Activated CD8-positive, alpha-beta memory T cell treated with anti-CD3 and anti-CD28 coated beads for 24 hours (primary cell): ENCODE data around the gene UBTD1.
"Not testable (repeated sequence)": the region's sequence is repeated elsewhere in the genome, so short reads cannot be mapped to it uniquely, and the experiment has no call there.

Source experiments
- DNase-seq: peaks from one replicate; pipeline ENCODE4 v3.0.0-alpha.2; 2020

UBTD1 gene

GRCh38 chr10:97498841-97499560 lies at the start of gene UBTD1:
UBTD1 (plus strand) TSS chr10:97498924; CDS start chr10:97499204, 280 bp downstream.
- peak; percentile 79 for DNase-seq

- DNase-seq, result no peak
These were observed 47.9 kb upstream of the UBTD1 start for GRCh38 chr10:97450828-97451227.

- no peak for DNase-seq
These were observed 47.1 kb upstream of the UBTD1 start for GRCh38 chr10:97451605-97452004.

- no peak for DNase-seq
These were observed 46.4 kb upstream of the UBTD1 start for GRCh38 chr10:97452352-97452751.

- DNase-seq, result peak; percentile 70
These were observed 44.2 kb upstream of the UBTD1 start for GRCh38 chr10:97454330-97455036.

GRCh38 chr10:97456034-97456685 lies 42.6 kb upstream of the UBTD1 start:
- DNase-seq, result no peak

GRCh38 chr10:97456686-97457065 lies 42.0 kb upstream of the UBTD1 start:
- no peak for DNase-seq

GRCh38 chr10:97459111-97459510 lies 39.6 kb upstream of the UBTD1 start:
- DNase-seq, result no peak

GRCh38 chr10:97459933-97460332 lies 38.8 kb upstream of the UBTD1 start:
- no peak for DNase-seq

- DNase-seq, result no peak
These were observed 36.4 kb upstream of the UBTD1 start for GRCh38 chr10:97462309-97462708.

- DNase-seq, result peak; percentile 65
These were observed 35.2 kb upstream of the UBTD1 start for GRCh38 chr10:97463363-97464132.

GRCh38 chr10:97464226-97464625 lies 34.5 kb upstream of the UBTD1 start:
- no peak for DNase-seq

- no peak for DNase-seq
These were observed 32.7 kb upstream of the UBTD1 start for GRCh38 chr10:97465982-97466381.

- no peak for DNase-seq
These were observed 32.0 kb upstream of the UBTD1 start for GRCh38 chr10:97466755-97467154.

- no peak for DNase-seq
These were observed 30.6 kb upstream of the UBTD1 start for GRCh38 chr10:97468162-97468561.

GRCh38 chr10:97468781-97469180 lies 29.9 kb upstream of the UBTD1 start:
- not testable (repeated sequence) for DNase-seq

GRCh38 chr10:97474918-97475317 lies 23.8 kb upstream of the UBTD1 start:
- no peak for DNase-seq

- peak; percentile 9 for DNase-seq
These were observed 22.7 kb upstream of the UBTD1 start for GRCh38 chr10:97475936-97476594.

GRCh38 chr10:97479410-97479809 lies 19.3 kb upstream of the UBTD1 start:
- DNase-seq, result peak; percentile 5

- DNase-seq, result peak; percentile 40
These were observed 18.8 kb upstream of the UBTD1 start for GRCh38 chr10:97479939-97480338.

GRCh38 chr10:97481071-97481470 lies 17.7 kb upstream of the UBTD1 start:
- no peak for DNase-seq

- DNase-seq, result no peak
These were observed 16.3 kb upstream of the UBTD1 start for GRCh38 chr10:97482381-97482780.

GRCh38 chr10:97483506-97483905 lies 15.2 kb upstream of the UBTD1 start:
- DNase-seq, result no peak
